Measurements from ENCODE around the gene RBFA.

DNA sequence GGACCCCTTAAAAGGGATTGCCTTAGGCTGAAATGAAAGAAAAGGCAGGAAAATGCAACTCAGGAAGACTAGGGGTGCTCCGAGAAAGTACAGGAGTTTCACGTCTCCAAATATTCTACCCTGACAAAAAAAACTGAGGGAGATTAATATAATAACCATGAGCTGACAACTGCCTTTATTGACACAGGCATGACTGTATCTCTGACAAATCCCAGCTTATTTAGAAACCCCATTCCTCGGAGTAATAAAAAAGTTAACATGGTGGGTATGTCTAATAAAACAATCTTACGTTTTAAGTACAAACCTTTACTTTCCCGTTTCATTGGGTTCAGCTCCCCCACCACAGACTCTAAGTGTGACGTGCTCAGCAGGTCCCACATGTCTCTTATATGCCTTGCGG is 7.9 kb upstream of the RBFA start:
- TF ChIP-seq, protein P1, sequence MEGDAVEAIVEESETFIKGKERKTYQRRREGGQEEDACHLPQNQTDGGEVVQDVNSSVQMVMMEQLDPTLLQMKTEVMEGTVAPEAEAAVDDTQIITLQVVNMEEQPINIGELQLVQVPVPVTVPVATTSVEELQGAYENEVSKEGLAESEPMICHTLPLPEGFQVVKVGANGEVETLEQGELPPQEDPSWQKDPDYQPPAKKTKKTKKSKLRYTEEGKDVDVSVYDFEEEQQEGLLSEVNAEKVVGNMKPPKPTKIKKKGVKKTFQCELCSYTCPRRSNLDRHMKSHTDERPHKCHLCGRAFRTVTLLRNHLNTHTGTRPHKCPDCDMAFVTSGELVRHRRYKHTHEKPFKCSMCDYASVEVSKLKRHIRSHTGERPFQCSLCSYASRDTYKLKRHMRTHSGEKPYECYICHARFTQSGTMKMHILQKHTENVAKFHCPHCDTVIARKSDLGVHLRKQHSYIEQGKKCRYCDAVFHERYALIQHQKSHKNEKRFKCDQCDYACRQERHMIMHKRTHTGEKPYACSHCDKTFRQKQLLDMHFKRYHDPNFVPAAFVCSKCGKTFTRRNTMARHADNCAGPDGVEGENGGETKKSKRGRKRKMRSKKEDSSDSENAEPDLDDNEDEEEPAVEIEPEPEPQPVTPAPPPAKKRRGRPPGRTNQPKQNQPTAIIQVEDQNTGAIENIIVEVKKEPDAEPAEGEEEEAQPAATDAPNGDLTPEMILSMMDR (IDR thresholded peaks at IDR 0.05): no peak
- no peak for TF ChIP-seq POLR2A (IDR thresholded peaks at IDR 0.05)
